ENCODE results near the gene ZNF616.

ZNF616 gene

DNA sequence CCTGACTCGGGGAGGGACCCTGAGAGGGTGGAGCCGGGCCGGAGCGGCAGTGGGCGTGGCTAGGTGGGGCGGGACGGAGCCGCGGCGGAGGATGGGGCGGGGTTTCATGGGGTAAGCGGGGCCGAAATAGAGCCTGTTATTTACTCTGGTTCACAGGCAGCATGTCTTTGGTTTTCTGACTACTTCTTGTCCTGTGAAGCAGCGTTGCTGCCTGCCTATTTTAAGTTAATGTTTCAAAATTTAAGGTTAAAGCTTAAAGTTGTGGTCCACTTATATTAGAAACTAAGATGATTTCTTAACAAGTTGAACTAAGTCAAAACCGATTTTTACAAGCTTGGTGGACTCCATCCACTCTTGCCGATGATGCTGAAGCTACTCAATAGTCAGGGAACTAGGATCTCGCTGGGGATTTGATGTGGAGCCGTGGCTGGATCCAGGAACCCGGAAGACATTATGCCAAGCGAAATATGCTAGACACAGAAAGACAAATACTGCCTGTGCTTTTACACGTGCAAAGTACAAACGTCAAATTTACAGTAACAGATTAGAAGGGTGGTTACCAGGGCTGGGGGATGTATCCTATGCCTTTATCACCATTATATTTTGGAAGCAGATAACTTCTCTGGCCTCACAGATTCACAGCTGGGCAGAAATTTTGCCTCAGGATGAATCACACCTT is 433 bp upstream of the ZNF616 start:
- no peak for TF ChIP-seq CTCF (IDR thresholded peaks at IDR 0.05; ENCODE audit: insufficient read depth, low read depth, low read length, missing control alignments)
- H3K4me3 ChIP-seq (ENCODE audit: low read depth, low read length) = peak overlapping the region; percentile 10; the same call in 1 of the 2 replicates
- no peak for DNase-seq (ENCODE audit: low read depth)

- H3K4me3 ChIP-seq (ENCODE audit: low read depth, low read length) = peak overlapping the region; percentile 97
- no peak for DNase-seq (ENCODE audit: low read depth)
- no peak for TF ChIP-seq CTCF (IDR thresholded peaks at IDR 0.05; ENCODE audit: insufficient read depth, low read depth, low read length, missing control alignments)
These were observed 821 bp downstream of the ZNF616 start for GRCh38 chr19:52138983-52139251.

DNA sequence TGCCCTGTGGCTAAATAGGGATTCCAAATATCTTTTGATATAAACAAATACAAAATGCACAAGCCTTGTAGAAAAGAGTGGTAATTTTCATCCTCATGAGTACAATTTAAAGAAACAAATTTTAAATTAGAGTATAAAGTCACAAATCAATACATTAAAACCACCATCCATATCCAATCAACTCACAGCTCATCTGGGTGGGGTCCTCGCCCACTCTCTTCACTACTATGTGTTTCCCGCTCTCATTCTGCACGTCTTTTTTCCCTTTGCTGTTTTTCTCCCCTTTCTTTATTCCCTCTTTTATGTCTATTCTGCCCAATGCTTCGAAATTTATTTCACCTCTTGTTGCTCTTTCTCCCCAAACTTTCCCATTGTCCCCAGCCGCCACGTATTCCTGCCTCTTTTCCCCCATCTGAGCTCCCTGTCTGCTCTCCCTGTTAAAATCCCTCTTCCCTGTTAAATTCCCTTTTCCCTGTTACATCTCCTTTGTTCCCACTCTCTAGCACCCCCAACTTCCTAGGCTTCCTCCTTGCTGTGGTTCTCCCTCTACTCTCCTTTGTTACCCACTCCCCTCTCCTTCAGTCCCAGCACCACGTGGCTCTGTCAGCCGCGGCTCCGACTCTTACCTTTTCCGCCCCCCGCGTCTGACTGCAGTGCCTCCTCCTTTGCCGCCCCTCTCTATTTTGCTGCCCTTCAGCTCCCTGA is 1.3 kb downstream of the ZNF616 start:
- DNase-seq (ENCODE audit: low read depth) = peak; percentile 47
- peak overlapping the region; percentile 97 for H3K4me3 ChIP-seq (ENCODE audit: low read depth, low read length)

DNA sequence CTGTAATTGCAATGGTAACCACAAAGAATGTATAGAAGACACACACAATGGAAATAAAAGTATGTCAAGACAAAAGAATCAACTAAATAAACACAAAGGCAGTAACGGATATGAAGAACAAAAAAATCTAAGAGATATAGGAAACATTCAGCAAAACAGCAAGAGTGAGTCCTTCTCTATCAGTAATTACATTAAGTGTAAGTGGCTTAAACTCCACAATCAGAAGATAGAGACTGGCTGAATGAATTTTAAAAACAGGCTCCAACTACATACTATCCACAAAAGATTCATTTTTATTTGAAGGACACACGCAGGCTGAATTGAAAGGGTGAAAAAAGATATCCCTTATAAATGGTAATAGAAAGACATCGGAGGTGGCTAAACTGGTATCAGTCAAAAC is 19.5 kb downstream of the ZNF616 start:
- H3K4me3 ChIP-seq (ENCODE audit: low read depth, low read length) = no peak overlapping the region
- no peak for TF ChIP-seq CTCF (IDR thresholded peaks at IDR 0.05; ENCODE audit: insufficient read depth, low read depth, low read length, missing control alignments)
- no peak for DNase-seq (ENCODE audit: low read depth)

More for the DNA sequence above, 1.3 kb downstream of the ZNF616 start:
- TF ChIP-seq CTCF (IDR thresholded peaks at IDR 0.05; ENCODE audit: insufficient read depth, low read depth, low read length, missing control alignments) = no peak

DNA sequence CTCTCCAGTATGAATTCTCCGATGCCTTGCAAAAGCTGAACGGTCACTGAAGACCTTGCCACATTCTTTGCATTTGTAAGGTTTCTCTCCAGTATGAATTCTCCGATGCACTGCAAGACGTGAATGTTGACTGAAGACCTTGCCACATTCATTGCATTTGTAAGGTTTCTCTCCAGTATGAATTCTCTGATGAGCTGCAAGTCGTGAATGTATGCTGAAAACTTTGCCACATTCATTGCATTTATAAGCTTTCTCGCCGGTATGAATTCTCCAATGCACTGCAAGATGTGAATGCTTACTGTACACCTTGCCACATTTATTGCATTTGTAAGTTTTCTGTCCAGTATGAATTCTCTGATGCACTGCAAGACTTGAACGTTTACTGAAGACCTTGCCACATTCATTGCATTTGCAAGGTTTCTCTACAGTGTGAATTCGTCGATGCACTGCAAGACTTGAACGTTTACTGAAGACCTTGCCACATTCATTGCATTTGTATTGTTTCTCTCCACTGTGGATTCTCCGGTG is 24.1 kb downstream of the ZNF616 start:
- TF ChIP-seq CTCF (IDR thresholded peaks at IDR 0.05; ENCODE audit: insufficient read depth, low read depth, low read length, missing control alignments) = no peak
- no peak for DNase-seq (ENCODE audit: low read depth)
- no peak overlapping the region for H3K4me3 ChIP-seq (ENCODE audit: low read depth, low read length)

GRCh38 chr19:52114691-52115090 is 25.0 kb downstream of the ZNF616 start:
- TF ChIP-seq CTCF (IDR thresholded peaks at IDR 0.05; ENCODE audit: insufficient read depth, low read depth, low read length, missing control alignments) = no peak
- H3K4me3 ChIP-seq (ENCODE audit: low read depth, low read length) = no peak overlapping the region
- DNase-seq (ENCODE audit: low read depth) = no peak

All from GM12865 (cell line).